IMR-90 (cell line): ENCODE data around the gene CBFA2T3. TPM values are rescaled to one million over a fixed set of nuclear protein-coding genes. Genes with fewer than 3 reads are reported as not detected.

Experiments used
- ATAC-seq: fragments of 200-7000 bp; cut with Tn5 transposase; 2 replicates; pipeline ENCODE4 v1.9.1; 2020; ENCODE audit warnings: low read depth, mild to moderate bottlenecking, moderate library complexity
- BruUV-seq: library from RNA; stranded (reverse); fragments of 400-500 nt; replicated peaks from 2 replicates; lab custom pipeline; 2021; lab: Mats Ljungman, UMichigan
- CTCF ChIA-PET: fragments of 300-600 bp; formaldehyde crosslinking; extraction: SDS; loops from one replicate; lab custom pipeline; 2021; ENCODE audit warnings: antibody characterized with exemption; lab: Yijun Ruan, JAX
- POLR2A ChIA-PET: fragments of 300-600 bp; sonication (Branson Sonifier 250); formaldehyde crosslinking; loops from one replicate; lab custom pipeline; 2022; ENCODE audit warnings: antibody characterized with exemption; ENCODE audit not compliant: unreplicated experiment; lab: Charles Lee
- DNase-seq: peaks from one replicate; pipeline ENCODE4 v3.0.0; 2013
- H2AFZ ChIP-seq: replicated peaks from 2 replicates; pipeline ENCODE3; 2013; ENCODE audit warnings: low read length, mild to moderate bottlenecking; ENCODE audit not compliant: poor library complexity
- H2AK5ac ChIP-seq: 2 replicates; pipeline ENCODE4 v1.6.1; 2013; ENCODE audit warnings: low read depth, low read length, inconsistent platforms
- H2AK9ac ChIP-seq: replicated peaks from 2 replicates; pipeline ENCODE3; 2013; ENCODE audit warnings: mild to moderate bottlenecking, low read depth, low read length, moderate library complexity; ENCODE audit not compliant: poor library complexity
- H2BK120ac ChIP-seq: 2 replicates; pipeline ENCODE4 v1.6.1; 2013; ENCODE audit warnings: low read depth, low read length, inconsistent platforms
- H2BK15ac ChIP-seq: 3 replicates; pipeline ENCODE4 v1.6.1; 2013; ENCODE audit warnings: low read depth, low read length, inconsistent platforms
- H2BK20ac ChIP-seq: 2 replicates; pipeline ENCODE4 v1.6.1; 2013; ENCODE audit warnings: low read depth, mild to moderate bottlenecking, inconsistent platforms, low read length, moderate library complexity
- H2BK5ac ChIP-seq: 2 replicates; pipeline ENCODE4 v1.6.1; 2013; ENCODE audit warnings: mild to moderate bottlenecking, low read depth, low read length, inconsistent platforms; ENCODE audit not compliant: poor library complexity, severe bottlenecking
- H3K14ac ChIP-seq: replicated peaks from 2 replicates; pipeline ENCODE4 v1.6.1; 2013; ENCODE audit warnings: low read depth, low read length, inconsistent platforms
- H3K18ac ChIP-seq: 2 replicates; pipeline ENCODE4 v1.6.1; 2013; ENCODE audit warnings: low read depth, low read length, control low read depth
- H3K23ac ChIP-seq: 2 replicates; pipeline ENCODE4 v1.6.1; 2013; ENCODE audit warnings: low read depth, low read length, inconsistent platforms
- H3K27ac ChIP-seq: 2 replicates; pipeline ENCODE4 v1.5.1; 2013; ENCODE audit warnings: mild to moderate bottlenecking, control low read depth, low read length; ENCODE audit not compliant: insufficient read depth
- H3K27me3 ChIP-seq: 2 replicates; pipeline ENCODE4 v1.6.1; 2013; ENCODE audit warnings: low read length; ENCODE audit not compliant: control insufficient read depth, insufficient read depth
- H3K36me3 ChIP-seq: 2 replicates; pipeline ENCODE4 v1.6.1; 2013; ENCODE audit warnings: low read length, mixed read lengths; ENCODE audit not compliant: control insufficient read depth, insufficient read depth
- H3K4ac ChIP-seq: 2 replicates; pipeline ENCODE4 v1.6.1; 2013; ENCODE audit warnings: low read depth, low read length, inconsistent platforms
- H3K4me1 ChIP-seq: 2 replicates; pipeline ENCODE4 v1.6.1; 2013; ENCODE audit warnings: low read length, mixed read lengths; ENCODE audit not compliant: control insufficient read depth, insufficient read depth
- H3K4me2 ChIP-seq: 2 replicates; pipeline ENCODE4 v1.6.1; 2013; ENCODE audit warnings: low read depth, mild to moderate bottlenecking, control low read depth, low read length, moderate library complexity
- H3K4me3 ChIP-seq: 2 replicates; pipeline ENCODE4 v1.5.1; 2013; ENCODE audit warnings: low read depth, mild to moderate bottlenecking, control low read depth, low read length, moderate library complexity; ENCODE audit not compliant: insufficient read depth
- H3K56ac ChIP-seq: 2 replicates; pipeline ENCODE4 v1.6.1; 2013; ENCODE audit warnings: low read length, inconsistent platforms; ENCODE audit not compliant: insufficient read depth; ENCODE audit errors: extremely low read depth
- H3K79me1 ChIP-seq, 2 experiments: 2 replicates each; pipeline ENCODE4 v1.6.1; 2013; ENCODE audit warnings: low read length in 2 of 2, inconsistent platforms in 1 of 2, low read depth in 1 of 2
- H3K9ac ChIP-seq: 2 replicates; pipeline ENCODE4 v1.6.1; 2013; ENCODE audit warnings: low read depth, low read length, control low read depth
- H3K9me1 ChIP-seq: 2 replicates; pipeline ENCODE4 v1.6.1; 2013; ENCODE audit warnings: low read length, inconsistent platforms; ENCODE audit not compliant: insufficient read depth
- H3K9me3 ChIP-seq: 2 replicates; pipeline ENCODE4 v1.6.1; 2013; ENCODE audit warnings: low read length; ENCODE audit not compliant: control insufficient read depth, insufficient read depth
- H4K20me1 ChIP-seq: 2 replicates; pipeline ENCODE4 v1.6.1; 2013; ENCODE audit warnings: low read length, inconsistent platforms; ENCODE audit not compliant: insufficient read depth
- H4K5ac ChIP-seq: 2 replicates; pipeline ENCODE4 v1.6.1; 2013; ENCODE audit warnings: mild to moderate bottlenecking, low read depth, low read length, control low read depth
- H4K8ac ChIP-seq, 2 experiments: 2 replicates each; pipeline ENCODE4 v1.6.1; 2013; ENCODE audit warnings: low read depth in 2 of 2, low read length in 2 of 2, control low read depth in 1 of 2, inconsistent platforms in 1 of 2
- H4K91ac ChIP-seq: 2 replicates; pipeline ENCODE4 v1.6.1; 2013; ENCODE audit warnings: low read depth, low read length, inconsistent platforms; ENCODE audit not compliant: insufficient read depth
- BHLHE40 ChIP-seq: fragments of 150-350 bp; IDR thresholded peaks from 2 replicates; pipeline ENCODE4 v1.6.1; 2016; ENCODE audit warnings: mild to moderate bottlenecking, low read depth, low read length
- CEBPB ChIP-seq: IDR thresholded peaks from 2 replicates; pipeline ENCODE4 v1.6.1; 2012; ENCODE audit warnings: low read depth, low read length, improper control_type of control experiment
- CHD1 ChIP-seq: IDR thresholded peaks from 2 replicates; pipeline ENCODE4 v1.6.1; 2012; ENCODE audit warnings: low read depth, low read length, improper control_type of control experiment
- CTCF ChIP-seq: conservative IDR thresholded peaks from 2 replicates; pipeline ENCODE4 v1.5.1; 2012; ENCODE audit warnings: mild to moderate bottlenecking, low read depth, low read length, improper control_type of control experiment
- ELK1 ChIP-seq: fragments of 150-350 bp; IDR thresholded peaks from 2 replicates; pipeline ENCODE4 v1.6.1; 2016; ENCODE audit warnings: low read depth, mild to moderate bottlenecking, low read length, moderate library complexity, borderline replicate concordance
- MAFK ChIP-seq: IDR thresholded peaks from 2 replicates; pipeline ENCODE4 v1.6.1; 2012; ENCODE audit warnings: low read depth, low read length, improper control_type of control experiment
- MAZ ChIP-seq: IDR thresholded peaks from 2 replicates; pipeline ENCODE4 v1.6.1; 2012; ENCODE audit warnings: low read depth, mild to moderate bottlenecking, low read length, improper control_type of control experiment, moderate library complexity, borderline replicate concordance
- MXI1 ChIP-seq: IDR thresholded peaks from 2 replicates; pipeline ENCODE4 v1.6.1; 2012; ENCODE audit warnings: low read depth, mild to moderate bottlenecking, low read length, moderate library complexity, borderline replicate concordance
- NFE2L2 ChIP-seq: fragments of 150-350 bp; IDR thresholded peaks from 2 replicates; pipeline ENCODE4 v1.6.1; 2016; ENCODE audit warnings: low read depth, mild to moderate bottlenecking, low read length
- POLR2A ChIP-seq: IDR thresholded peaks from 2 replicates; pipeline ENCODE4 v1.6.1; 2012; ENCODE audit warnings: mild to moderate bottlenecking, low read depth, low read length
- RAD21 ChIP-seq: IDR thresholded peaks from 2 replicates; pipeline ENCODE4 v1.6.1; 2012; ENCODE audit warnings: low read length, improper control_type of control experiment
- RCOR1 ChIP-seq: IDR thresholded peaks from 2 replicates; pipeline ENCODE4 v1.6.1; 2012; ENCODE audit warnings: mild to moderate bottlenecking, low read length, improper control_type of control experiment; ENCODE audit not compliant: insufficient replicate concordance
- RFX5 ChIP-seq: IDR thresholded peaks from 2 replicates; pipeline ENCODE4 v1.8.0; 2012; ENCODE audit warnings: low read depth, mild to moderate bottlenecking, low read length, moderate library complexity
- SMC3 ChIP-seq: fragments of 150-350 bp; IDR thresholded peaks from 2 replicates; pipeline ENCODE4 v1.6.1; 2016; ENCODE audit warnings: low read depth, mild to moderate bottlenecking, antibody characterized with exemption, low read length, moderate library complexity
- USF2 ChIP-seq: fragments of 150-350 bp; IDR thresholded peaks from 2 replicates; pipeline ENCODE4 v1.6.1; 2017; ENCODE audit warnings: mild to moderate bottlenecking, antibody characterized with exemption, low read length, low read depth
- WGBS, 2 experiments: methylation state at CpG; one replicate each; pipeline versions ENCODE4 v1.1.5 to v1.1.7; 2013; ENCODE audit warnings: missing lambda C conversion rate in 2 of 2; ENCODE audit not compliant: insufficient read length in 1 of 2; ENCODE audit errors: extremely low coverage in 2 of 2; 5-methylcytosine and 5-hydroxymethylcytosine counted together
- dilution Hi-C: fragments of 300-500 bp; cut with HindIII; formaldehyde crosslinking; loops from one replicate; pipeline ENCODE4 v1.14.3; 2018; ENCODE audit warnings: low sequenced_read_pairs; ENCODE audit not compliant: unreplicated experiment
- in situ Hi-C: fragments of 300-500 bp; cut with MboI; formaldehyde crosslinking; loops from 3 replicates; pipeline ENCODE4 v1.14.3; 2019; ENCODE audit warnings: low sequenced_read_pairs, inconsistent platforms, mixed read lengths
- intact Hi-C: fragments of 100-400 bp; cut with micrococcal nuclease; formaldehyde crosslinking; loops from 2 replicates; pipeline ENCODE4 v1.10.0; 2022
- polyA plus RNA-seq, 3 experiments: library from polyadenylated mRNA; depleted of rRNA; stranded (reverse); fragments of >200 nt; gene quantifications; 2 replicates each; pipeline ENCODE4 v1.2.3, GENCODE V29; 2012; ENCODE audit warnings: low replicate concordance in 1 of 3
- total RNA-seq: library from RNA; depleted of rRNA; stranded (reverse); fragments of >200 nt; gene quantifications from 2 replicates; pipeline ENCODE4 v1.2.3, GENCODE V29; 2012

Gene CBFA2T3
- total and polyA plus RNA-seq, 2 of the 4 experiments (the other 2 are of a cell fraction): not detected

GRCh38 chr16:88882358-88883030, 94.5 kb downstream of the CBFA2T3 start:
- ATAC-seq (no peak), DNase-seq (no peak)
- 92% methylated on average over 8 of the region's 26 CpGs; no CpG with 5 or more reads in 1 of the 2 experiments for WGBS, 2 experiments
- no peak overlapping the region for H3K56ac ChIP-seq
- POLR2A ChIA-PET: no interaction called here
- H3K27ac ChIP-seq: no peak overlapping the region
- H4K20me1 ChIP-seq: no peaks in the 10 kb centered on the region
- no peaks in the 10 kb centered on the region for H3K9me1 ChIP-seq
- TF ChIP-seq USF2: no peak
- no peak for TF ChIP-seq NFE2L2
- no peak for TF ChIP-seq CTCF
- TF ChIP-seq BHLHE40: no peak
- TF ChIP-seq MAZ: no peak
- no peak for TF ChIP-seq MXI1
- TF ChIP-seq CHD1: no peak
- no peak for TF ChIP-seq RAD21
- no peak for TF ChIP-seq RFX5
- no peak for TF ChIP-seq SMC3
- no peak for TF ChIP-seq CEBPB
- no peak for TF ChIP-seq POLR2A
- no peak for TF ChIP-seq MAFK
- TF ChIP-seq RCOR1: no peak
- no peak for TF ChIP-seq ELK1
- no peak overlapping the region for H4K5ac ChIP-seq
- H2AK5ac ChIP-seq: no peak overlapping the region
- H3K9ac ChIP-seq: no peak overlapping the region
- H3K4ac ChIP-seq: no peak overlapping the region
- no peak overlapping the region for H2AK9ac ChIP-seq
- no peak overlapping the region for H3K4me3 ChIP-seq
- no TSS peak for BruUV-seq
- H3K4me1 ChIP-seq: peaks cover 6% of the 10 kb centered on the region; the same call in 1 of the 2 replicates
- no peak overlapping the region for H2BK15ac ChIP-seq
- H3K36me3 ChIP-seq: no peaks in the 10 kb centered on the region
- no peak overlapping the region for H3K23ac ChIP-seq
- no peak overlapping the region for H3K18ac ChIP-seq
- H2BK5ac ChIP-seq: no peak overlapping the region
- H2AFZ ChIP-seq: peak overlapping the region; percentile 43
- peaks cover 24% of the 10 kb centered on the region for H3K27me3 ChIP-seq
- no peak overlapping the region for H2BK20ac ChIP-seq
- dilution Hi-C loops (no loop called here), intact Hi-C loops (no loop called here), in situ Hi-C loops (no loop called here)
- H2BK120ac ChIP-seq: no peak overlapping the region
- H3K9me3 ChIP-seq: no peaks in the 10 kb centered on the region
- no peak overlapping the region for H4K91ac ChIP-seq
- CTCF ChIA-PET: no interaction called here
- no peaks in the 10 kb centered on the region for H3K79me1 ChIP-seq
- no peak overlapping the region for H4K8ac ChIP-seq
- no peak overlapping the region for H3K14ac ChIP-seq
- no peak overlapping the region for H3K4me2 ChIP-seq
